NCI-H2171 treated with DMSO at 0.1 percent for 48 hours (cell line): ENCODE measurements around the gene MMP11.

Source experiments
- DNase-seq: peaks from one replicate; lab custom pipeline; 2025; lab: John Stamatoyannopoulos, UW

Gene MMP11

GRCh38 chr22:23760056-23760455 is 12.6 kb upstream of the MMP11 start:
- DNase-seq = no peak

DNA sequence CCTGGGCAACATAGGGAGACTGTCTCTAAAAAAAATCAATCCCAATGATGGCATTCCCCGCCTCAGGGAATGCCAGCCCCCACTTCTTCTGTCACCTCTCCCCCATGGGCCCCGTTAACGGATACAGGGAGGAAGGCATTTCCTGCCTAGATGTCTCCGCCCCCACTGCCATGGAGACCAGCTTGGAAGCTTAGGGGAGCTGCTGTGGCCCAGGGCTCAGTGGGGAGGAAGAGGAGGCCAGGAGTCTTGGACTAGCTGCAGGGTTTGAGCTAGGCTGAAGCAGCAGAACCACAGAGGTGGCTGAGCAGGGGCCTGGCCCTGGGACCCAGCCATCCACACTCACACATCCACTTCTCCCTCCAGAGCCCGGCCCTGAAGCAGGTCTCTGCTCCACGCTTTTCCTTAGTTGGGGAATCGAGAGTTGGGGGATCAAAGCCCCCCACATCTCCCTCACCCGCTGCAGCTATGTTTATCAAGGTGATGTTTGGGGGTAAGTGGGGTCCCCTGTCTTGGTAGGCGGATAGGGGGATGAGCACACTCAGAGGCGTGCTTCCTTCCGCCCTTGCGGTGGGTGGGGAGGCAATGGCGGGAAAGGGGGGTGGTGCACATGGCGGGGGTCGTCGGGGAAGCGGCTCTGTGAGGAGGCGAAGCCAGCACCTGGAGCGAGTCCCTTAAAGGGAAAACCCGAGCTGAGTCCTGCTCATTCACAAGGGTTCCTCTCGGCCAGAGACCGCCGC is 9.6 kb upstream of the MMP11 start, which contains the start of gene C22orf15:
Gene C22orf15, plus strand, starts transcription at position 149 of the 737 bp plus-strand sequence. Its CDS starts 317 bp downstream, at position 466.
- DNase-seq = no peak

DNA sequence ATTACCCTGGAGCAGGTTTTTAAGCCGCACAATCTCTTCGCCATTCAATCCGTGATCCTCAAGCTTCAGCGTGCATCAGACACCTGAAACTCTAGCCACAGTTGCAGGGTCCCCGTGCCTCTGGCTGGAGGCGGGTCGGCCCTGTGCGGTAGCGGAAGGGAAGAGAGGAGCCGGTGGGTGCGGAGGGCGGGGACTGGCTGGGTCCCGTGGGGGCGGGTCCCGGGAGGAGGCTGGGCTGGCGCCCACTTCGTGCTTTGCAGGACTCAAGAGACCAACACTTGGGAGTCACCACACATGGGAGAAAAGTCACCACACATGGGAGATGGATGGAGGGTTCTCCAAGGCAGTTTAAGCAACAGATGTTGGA is 9.1 kb upstream of the MMP11 start:
- DNase-seq = no peak

- DNase-seq = no peak
Measured at GRCh38 chr22:23763954-23764353, 8.7 kb upstream of the MMP11 start.

DNA sequence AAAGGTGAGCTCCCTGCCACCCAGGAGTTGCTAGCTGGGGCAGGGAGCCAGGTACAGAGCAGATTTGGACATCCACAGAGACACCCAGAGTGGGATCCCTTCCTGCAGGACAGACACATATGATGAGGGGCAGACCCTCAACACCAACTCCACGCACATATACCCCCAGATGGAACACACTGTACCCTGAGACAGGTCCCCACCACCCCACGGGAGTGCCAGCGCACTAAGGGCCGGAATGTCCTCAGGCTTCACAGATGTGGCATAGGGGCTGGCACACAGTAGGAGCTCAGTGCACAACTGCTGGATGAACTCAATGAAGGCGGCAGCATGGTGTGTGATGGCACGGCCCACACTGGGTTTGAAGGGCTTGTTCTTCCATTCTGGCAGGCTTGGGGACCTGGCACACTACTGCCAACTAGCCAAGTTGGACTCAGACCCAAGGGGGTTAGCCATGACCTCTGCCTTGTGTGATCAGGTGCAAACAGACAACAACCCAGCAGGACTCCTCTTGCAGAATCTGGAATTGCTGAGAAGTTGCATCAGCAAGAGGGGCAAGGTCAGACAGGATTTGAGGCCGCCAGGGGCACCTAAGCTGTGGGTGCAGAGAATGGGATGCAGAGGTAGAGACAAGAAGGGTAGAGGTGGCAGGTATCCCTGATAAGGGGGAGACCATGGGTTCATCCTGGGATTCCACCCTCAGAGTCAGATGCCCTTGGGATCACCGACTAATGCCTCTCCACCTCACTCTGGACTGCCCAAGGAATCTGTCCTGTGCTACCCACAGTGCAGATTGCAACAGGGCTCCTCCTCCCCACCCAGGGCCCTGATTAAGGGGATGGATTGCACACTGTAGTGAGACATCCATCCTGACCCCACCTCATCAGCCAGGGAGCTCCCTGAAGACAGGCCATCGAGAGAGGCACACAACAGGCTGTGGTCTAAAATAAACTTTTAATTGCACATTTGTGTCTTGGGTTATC is 7.5 kb upstream of the MMP11 start:
- DNase-seq = no peak

DNA sequence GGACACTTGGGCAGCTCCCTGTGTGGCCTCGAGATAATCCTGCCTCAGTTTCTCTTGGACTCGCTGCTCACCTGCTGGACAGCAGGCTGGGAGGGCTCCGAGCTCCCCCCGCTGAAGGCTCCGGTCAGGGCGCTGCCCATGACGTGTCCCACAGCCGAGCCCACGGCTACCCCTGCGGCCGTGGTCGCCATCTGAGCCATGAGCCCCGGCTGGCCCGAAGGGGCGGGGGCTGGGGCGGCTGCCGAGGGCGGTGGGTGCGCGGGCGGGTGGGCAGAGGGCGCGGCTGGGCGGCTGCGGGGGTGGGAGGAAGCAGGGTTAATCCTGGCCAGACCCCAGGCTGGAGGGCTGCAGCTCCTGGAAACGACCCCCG is 5.4 kb upstream of the MMP11 start:
- no peak for DNase-seq

- peak; percentile 70 for DNase-seq
Measured at GRCh38 chr22:23767673-23768548, 4.7 kb upstream of the MMP11 start, which contains the start of gene CHCHD10. Gene CHCHD10 (minus strand): TSS chr22:23767972. CDS start chr22:23767874, 98 bp downstream.

DNA sequence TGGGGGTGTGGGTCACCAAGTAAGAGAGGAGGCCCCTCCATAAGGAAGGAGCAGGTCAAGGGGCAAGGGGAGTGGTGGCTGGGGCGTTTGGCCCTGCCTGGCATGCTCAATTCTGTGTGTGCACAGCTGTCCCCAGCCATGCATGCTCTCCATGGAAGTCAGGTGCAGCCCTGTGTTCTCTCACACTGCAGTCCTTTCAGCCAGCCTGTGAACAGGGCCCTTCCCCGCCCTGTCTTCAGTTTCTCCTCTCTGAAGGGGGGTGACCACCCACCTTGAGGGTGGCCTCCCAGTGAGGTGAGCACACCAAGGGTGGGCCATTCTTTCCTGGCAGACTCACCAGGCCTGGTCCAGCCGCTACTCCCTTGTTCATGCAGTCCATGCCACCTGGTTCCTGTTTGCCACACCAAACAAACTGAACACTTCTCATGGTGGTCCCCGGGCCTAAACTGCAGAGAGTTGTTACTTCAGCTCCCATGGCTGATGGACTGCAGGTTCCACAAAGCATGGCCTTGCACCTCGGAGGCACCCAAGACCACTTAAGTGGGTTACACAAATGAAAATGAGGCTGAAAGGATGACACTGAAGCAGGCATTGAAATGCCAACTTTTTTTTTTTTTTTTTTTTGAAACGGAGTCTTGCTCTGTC is 3.2 kb upstream of the MMP11 start:
- no peak for DNase-seq

DNA sequence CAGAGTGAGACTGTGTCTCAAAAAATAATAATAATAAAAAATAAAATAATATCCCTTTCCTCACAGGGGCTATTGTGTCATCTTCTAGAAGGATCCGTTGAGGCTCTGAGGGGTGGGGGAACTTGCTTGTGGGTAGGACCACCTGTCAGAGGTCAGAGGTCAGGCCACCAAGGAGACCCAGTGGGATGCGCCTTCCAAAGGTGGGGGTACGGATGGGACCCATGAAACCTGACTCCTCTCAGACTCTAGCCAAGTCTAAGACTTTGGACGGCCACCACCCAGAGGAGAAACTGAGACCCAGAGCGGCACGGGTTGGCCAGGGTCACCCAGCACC is 367 bp upstream of the MMP11 start:
- DNase-seq = no peak

- DNase-seq = no peak
Measured at GRCh38 chr22:23773483-23774113, 949 bp downstream of the MMP11 start.

GRCh38 chr22:23774114-23774921 is 1.7 kb downstream of the MMP11 start:
- DNase-seq = no peak

DNA sequence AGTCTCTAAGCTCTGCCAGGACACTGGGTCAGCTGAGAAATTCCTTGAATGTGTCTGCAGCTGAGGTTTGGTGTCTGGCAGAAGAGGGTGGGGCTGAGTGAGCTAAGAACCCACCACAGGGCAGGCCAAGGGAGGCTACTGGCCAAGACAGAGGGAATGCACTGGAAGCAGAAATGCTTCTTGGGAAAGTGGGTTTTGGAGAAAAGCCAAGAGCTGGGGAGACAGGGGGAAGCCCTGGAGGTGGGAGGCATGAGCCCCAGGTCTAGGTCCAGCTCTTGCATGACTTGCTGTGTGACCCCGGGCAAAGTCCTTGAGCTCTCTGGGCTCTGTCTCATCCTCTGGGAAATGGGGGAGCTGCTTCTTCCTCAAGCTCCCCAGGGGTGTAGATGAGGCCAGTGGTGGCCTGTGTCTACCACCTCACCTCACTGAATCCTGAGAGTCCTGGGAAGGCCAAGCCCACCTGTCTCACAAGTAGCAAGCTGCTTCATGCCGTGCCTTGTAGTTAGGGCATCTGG is 2.3 kb downstream of the MMP11 start:
- no peak for DNase-seq

DNA sequence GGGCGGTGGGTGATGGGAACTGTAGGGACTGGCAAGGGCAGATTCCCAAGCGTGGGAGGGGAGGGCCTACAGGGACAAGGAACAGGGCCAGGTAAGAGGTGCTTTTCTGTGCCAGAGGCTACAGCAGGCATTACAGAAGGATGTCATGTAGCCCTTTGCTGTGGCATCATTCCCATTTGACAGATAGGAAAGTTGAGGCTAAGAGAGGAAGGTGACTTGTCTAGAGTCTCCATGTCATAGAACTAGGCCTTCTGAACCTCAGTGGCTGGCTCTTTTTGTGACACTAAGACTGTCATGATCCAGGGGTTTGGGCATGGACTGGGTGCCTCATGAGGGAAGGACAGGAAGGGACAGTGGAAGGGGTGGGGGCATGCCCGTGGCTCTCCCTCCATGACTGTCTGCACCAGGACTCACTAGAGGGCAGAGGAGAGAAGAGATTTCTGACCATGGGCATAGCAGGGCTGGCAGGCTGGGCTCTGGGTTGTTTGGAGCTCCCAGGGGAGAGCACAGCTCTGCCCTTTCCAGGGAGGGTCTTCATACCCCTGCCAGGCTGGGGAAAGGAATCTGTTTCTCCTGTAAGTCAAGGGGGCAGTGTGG is 3.2 kb downstream of the MMP11 start:
- no peak for DNase-seq

DNA sequence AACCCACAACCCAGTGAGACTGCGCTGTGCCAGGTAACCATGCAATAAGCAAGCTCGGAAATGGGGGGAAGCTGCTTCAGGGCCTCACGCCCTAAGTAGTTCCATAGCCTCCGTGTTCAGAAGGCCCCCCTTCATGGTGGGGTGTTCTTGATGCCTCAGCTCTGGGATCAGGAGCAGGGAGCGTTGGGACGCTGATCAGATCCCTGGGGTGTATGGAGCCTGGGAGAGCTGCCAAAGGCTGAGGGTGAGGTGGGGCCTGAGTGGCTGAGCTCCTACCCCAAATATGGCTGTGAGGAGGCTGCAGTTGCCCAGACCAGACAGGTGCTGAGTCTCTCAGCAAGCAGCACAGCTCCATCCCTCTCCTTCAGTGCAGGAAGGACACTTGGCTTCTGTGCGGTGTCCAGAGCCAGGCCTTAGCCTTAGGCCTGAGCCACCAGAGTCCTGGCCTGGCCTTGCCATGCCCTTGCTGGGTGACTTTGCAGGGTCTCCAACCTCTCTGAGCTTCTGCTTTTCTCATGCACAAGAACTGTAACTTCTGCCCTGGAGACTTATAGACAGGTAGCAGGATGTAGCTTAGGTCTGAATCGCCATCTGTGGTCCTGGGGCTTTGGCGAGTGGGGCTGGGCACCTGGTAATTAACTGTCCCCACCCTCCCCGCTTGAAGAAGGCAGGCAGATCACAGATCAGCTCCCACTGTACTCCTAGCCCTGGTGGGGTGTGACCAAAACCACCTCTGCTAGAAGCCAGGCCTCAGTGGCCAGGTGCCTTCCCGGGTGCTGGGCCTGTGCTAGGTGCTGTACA is 5.3 kb downstream of the MMP11 start:
- peak; percentile 91 for DNase-seq

DNA sequence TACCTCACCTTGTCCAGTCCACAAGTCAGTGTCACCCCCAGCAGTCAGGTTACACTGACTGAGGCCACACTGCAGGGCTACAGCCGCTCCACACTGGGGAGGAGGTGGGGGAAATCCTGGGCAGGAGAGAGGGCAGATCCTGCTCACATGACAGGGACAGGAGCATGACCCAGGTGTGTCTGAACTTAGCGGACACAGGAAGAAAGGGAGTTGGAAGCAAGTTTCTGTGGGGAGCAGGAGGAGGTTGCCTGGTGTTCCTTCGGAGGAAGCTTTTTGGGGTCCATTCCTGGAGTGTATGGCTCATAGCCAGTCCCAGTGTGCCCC is 5.9 kb downstream of the MMP11 start:
- DNase-seq = no peak

DNA sequence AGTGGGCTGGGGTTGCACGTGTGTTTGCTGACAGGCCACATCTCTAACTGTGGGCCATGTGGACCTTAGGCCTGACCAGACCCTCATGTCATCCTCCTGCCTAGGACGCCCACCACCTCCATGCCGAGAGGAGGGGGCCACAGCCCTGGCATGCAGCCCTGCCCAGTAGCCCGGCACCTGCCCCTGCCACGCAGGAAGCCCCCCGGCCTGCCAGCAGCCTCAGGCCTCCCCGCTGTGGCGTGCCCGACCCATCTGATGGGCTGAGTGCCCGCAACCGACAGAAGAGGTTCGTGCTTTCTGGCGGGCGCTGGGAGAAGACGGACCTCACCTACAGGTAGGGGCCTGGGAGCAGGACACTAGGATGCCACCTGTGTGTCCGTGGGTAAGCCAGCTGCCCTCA is 6.4 kb downstream of the MMP11 start:
- no peak for DNase-seq

- DNase-seq = no peak
Measured at GRCh38 chr22:23779731-23780130, 7.1 kb downstream of the MMP11 start.

GRCh38 chr22:23780146-23780748 is 7.6 kb downstream of the MMP11 start:
- no peak for DNase-seq

DNA sequence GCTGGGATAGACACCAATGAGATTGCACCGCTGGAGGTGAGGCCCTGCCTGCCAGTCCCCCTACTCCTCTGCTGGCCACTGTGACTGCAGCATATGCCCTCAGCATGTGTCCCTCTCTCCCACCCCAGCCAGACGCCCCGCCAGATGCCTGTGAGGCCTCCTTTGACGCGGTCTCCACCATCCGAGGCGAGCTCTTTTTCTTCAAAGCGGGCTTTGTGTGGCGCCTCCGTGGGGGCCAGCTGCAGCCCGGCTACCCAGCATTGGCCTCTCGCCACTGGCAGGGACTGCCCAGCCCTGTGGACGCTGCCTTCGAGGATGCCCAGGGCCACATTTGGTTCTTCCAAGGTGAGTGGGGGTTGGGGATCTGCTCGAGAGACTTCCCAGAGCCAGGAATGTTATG is 8.4 kb downstream of the MMP11 start:
- DNase-seq = no peak
